HG03045 (cell line): ENCODE results near the gene TCEA3.
"Not testable (repeated sequence)": the region's sequence is repeated elsewhere in the genome, so short reads cannot be mapped to it uniquely, and the experiment has no call there.

Source experiments
- ATAC-seq: cut with Tn5 transposase; IDR thresholded peaks from one replicate; pipeline ENCODE4 v1.9.1; 2021; ENCODE audit warnings: mild to moderate bottlenecking, moderate library complexity; ENCODE audit not compliant: unreplicated experiment

The TCEA3 gene

DNA sequence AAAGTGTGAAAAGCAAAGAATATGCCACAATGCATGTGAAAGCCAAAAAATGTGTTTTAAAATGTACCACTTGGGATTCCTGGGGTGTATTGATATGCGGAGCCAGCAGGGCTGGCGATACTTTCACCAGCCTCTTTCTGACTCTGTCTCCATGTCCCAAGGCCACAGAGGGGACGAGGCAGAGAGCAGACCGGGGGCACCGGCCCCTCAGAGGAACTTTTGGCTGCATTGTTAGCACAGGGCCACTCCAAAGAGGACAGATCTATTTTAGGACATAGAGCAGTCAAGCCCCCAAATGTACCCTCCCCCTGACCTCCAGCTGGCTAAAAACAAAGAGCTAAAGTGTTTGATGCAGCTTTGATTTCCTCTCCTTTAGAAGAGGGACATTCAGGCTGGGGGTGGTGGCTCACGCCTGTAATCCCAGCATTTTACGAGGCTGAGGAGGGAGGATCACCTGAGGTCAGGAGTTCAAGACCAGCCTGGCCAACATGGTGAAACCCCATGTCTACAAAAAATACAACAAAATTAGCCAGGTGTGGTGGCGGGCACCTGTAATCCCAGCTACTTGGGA lies 29.3 kb downstream of the TCEA3 start:
- ATAC-seq, result no peak

GRCh38 chr1:23394684-23395083 lies 29.9 kb downstream of the TCEA3 start:
- ATAC-seq, result no peak

- no peak for ATAC-seq
Measured at GRCh38 chr1:23394181-23394580, 30.4 kb downstream of the TCEA3 start.

- no peak for ATAC-seq
Measured at GRCh38 chr1:23393706-23394105, 30.8 kb downstream of the TCEA3 start.

- no peak for ATAC-seq
Measured at GRCh38 chr1:23392125-23392855, 32.3 kb downstream of the TCEA3 start.

DNA sequence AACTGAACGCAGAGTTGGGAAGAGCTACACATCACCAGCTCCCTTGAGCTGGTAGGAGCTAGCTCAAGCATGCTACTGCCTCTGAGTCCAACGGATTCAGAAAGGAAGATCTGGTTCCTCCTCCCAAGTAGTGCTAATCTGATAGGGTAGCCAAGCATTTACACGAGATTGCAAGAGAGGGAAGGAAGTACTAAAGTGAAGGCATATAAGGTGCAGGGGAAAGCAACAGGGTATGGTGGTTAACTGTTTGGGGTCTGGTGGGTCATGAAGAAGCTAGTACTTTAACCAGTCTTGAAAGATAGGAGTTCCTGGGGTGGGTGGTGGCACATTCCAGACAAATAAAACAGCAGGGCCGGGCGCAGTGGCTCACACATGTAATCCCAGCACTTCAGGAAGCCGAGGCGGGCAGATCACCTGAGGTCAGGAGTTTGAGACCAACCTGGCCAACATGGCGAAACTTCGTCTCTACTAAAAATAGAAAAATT lies 34.7 kb downstream of the TCEA3 start:
- no peak for ATAC-seq

DNA sequence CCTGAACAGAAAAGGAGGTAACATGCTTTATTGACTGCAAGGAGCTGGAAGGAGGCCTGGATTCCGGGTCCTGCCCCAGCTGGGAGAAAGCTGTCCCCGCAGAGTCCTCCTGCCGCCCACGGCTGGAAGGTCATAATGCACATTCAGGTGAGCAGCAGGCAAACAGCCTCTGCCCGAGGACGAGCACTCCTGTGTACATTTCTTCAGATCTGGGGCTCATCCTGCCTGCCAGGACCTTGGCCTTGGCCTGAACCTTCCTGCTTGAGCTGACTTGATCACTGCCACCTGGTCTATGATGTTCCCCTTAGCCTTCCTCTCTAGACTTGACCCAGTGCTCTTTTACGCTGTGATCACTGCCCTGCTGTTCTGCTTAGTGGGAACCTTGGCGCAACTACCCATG lies 37.1 kb downstream of the TCEA3 start:
- no peak for ATAC-seq

GRCh38 chr1:23385119-23385621 lies 39.4 kb downstream of the TCEA3 start:
- ATAC-seq, result no peak

DNA sequence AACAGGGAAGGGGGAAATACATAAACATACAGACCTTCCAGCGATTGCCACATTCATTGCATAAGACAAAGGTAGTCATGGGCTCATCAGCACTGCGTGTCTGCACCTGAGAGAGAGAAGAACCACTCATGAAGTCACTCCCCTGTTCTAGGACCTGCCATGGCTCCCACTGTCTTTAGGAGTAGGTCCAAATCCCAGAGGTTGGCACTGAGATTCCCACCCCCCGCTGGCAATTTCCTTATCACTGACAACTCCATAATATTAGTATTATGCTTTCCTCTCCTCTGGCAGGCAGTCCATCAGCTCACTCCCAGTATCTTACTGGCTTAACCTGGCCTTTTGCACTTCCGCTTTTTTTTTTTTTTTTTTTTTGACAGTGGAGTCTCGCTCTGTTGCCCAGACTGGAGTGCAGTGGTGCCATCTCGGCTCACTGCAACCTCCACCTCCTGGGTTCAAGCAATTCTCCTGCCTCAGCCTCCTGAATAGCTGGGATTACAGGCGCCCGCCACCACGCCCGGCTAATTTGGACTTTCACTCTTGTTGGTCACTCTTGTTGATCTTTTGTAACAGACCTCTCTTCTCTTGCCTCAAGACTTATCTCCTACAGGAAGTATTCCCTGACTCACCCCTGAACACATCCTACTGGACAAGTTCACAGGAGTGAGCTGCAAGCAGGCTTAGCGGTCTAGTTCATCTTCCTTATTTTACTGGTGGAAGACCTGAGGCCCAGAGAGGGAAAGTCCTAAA lies 40.1 kb downstream of the TCEA3 start:
- ATAC-seq, result no peak

GRCh38 chr1:23383577-23384311 lies 40.8 kb downstream of the TCEA3 start:
- no peak for ATAC-seq

- no peak for ATAC-seq
Measured at GRCh38 chr1:23381233-23381885, 43.2 kb downstream of the TCEA3 start.

GRCh38 chr1:23380719-23381118 lies 43.8 kb downstream of the TCEA3 start:
- ATAC-seq, result no peak

GRCh38 chr1:23380236-23380635 lies 44.3 kb downstream of the TCEA3 start:
- not testable (repeated sequence) for ATAC-seq

DNA sequence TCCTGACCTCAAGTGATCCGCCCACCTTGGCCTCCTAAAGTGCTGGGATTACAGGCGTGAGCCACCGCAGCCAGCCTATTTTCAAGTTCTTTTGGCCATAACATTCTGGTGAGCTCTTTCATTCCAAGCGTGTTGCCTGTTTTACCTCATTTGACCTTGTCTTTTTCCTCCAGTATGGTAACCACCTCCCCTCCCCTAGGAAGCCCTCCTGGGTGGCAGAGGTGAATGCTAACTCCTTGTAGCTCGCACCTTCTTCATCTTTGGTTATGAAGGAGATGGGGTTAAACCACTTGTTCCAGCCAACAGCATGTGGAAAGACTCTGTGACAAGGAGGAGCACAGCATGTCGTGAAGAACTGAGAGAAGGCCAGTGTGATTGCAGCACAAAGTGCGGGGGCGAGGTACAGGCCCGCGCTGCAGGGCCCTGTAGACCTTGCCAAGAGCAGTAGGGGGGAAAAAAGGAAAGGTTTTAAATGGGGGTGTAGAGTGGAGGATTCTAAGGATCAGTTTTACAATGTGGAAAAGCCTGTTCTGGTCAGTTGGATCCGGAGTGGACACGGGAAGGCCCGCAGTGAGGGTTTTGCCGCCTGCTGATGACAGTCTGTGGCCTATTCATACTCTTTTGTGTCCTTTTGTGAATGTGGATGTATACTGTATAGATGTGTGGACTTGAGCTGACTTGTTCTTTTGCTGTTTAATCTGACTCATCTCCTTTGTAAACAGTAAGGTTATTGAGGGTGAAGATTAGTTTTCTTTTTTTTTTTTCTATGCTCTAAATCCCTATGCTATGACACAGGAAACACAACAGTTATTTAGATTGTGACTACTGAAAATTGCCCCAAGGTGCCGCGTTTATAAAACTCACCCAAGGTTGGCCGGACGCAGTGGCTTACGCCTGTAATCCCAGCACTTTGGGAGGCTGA lies 47.4 kb downstream of the TCEA3 start:
- no peak for ATAC-seq

GRCh38 chr1:23374079-23374735 lies 50.3 kb downstream of the TCEA3 start:
- not testable (repeated sequence) for ATAC-seq

- ATAC-seq, result no peak
Measured at GRCh38 chr1:23371987-23372880, 52.3 kb downstream of the TCEA3 start.

DNA sequence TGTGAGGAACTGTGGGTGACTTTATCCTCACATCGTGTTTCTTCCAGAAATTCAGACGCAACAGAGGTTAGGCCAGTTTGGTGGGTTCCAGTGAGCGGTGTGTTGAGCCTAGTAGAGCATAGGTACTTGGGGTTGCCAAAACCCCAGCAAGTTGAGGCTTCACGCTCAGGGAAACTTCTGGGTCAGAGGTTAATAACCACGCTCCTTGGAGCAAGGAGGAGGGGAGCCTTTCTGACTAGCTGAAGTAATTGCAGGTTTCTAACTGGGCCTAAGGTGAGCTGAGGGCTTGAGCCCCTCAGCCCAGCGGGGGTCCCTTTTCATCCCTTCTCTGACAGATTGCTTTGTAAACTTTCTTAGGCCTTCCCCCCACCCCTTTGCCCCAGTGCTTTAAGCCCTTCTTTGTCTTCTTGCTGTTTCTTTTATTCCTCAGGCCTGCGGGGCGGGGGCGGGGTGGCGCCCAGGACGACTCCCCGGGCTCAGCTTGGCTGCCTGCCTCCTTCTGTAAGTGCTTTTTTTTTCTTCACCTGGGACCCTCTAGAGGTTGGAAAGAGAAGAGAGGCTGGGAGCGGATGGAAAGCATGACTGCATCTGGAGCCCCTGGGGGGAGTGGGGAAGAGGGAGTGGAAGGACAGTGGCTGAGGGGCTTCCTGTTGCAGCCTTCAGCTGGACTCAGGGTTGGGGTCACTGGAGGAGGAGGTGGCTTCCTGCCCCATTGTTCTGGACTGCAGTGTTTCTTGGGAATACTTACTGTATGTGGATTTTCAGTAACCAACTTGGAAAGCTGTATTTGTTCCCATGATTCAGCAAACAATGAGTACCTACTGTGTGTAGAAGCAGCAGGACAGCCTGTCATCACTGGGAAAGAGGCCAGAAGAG lies 53.6 kb downstream of the TCEA3 start:
- ATAC-seq, result no peak
